Testis (tissue), 2 donors: ENCODE data around the gene OR8G1.

Experiments
- CTCF ChIP-seq, 3 experiments: fragments of 450-650 bp in 2 of 3; fragments of 200-600 bp in 1 of 3; sonication (generic) in 1 of 3; IDR thresholded peaks; one replicate each; pipeline ENCODE4 v1.5.1; 2016 to 2019; ENCODE audit warnings: antibody characterized with exemption in 3 of 3, mild to moderate bottlenecking in 2 of 3, moderate library complexity in 1 of 3
- POLR2A ChIP-seq: fragments of 450-650 bp; IDR thresholded peaks from one replicate; pipeline ENCODE4 v1.6.1; 2017; ENCODE audit warnings: antibody characterized with exemption, mild to moderate bottlenecking, moderate library complexity

DNA sequence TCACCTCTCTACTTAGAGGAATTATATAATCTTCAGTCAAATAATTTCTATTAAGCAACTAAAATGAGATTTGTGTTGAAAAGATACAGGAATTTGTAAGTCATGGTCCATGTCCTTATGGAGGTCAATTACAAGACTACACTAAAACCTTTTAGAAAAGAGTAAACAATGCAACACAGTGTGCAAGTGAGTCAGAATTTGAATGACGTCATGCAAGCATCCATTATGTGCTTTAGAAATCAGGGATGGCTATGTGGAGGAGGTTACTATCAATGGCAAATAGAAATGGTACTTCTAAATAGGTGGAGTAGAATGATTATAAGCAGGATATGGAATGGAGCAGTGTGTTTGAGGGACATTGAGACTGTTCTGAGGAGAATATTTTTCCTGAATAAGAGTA is 41.2 kb upstream of the OR8G1 start:
- TF ChIP-seq CTCF (IDR thresholded peaks at IDR 0.05) (no peak), POLR2A (no peak)
